RWPE1 (cell line): Measurements from ENCODE around the gene KDR.

Experiments used
- CTCF ChIA-PET: fragments of 350-600 bp; sonication (Branson Sonifier 250); formaldehyde crosslinking; extraction: SDS; loops from one replicate; lab custom pipeline; 2021; lab: Yijun Ruan, JAX
- POLR2A ChIA-PET: fragments of 400-600 bp; formaldehyde crosslinking; extraction: SDS; loops from one replicate; lab custom pipeline; 2020; ENCODE audit warnings: antibody characterized with exemption; ENCODE audit not compliant: low non-redundant PET; lab: Yijun Ruan, JAX
- DNase-seq: peaks from one replicate; pipeline ENCODE4 v3.0.0; 2012; ENCODE audit warnings: low spot score
- H3K27ac ChIP-seq: fragments of 450-650 bp; 2 replicates; pipeline ENCODE4 v1.5.1; 2017
- CTCF ChIP-seq: fragments of 450-650 bp; conservative IDR thresholded peaks from 2 replicates; pipeline ENCODE4 v1.5.1; 2017; ENCODE audit warnings: low read depth, mild to moderate bottlenecking

KDR gene

GRCh38 chr4:55087913-55088260 is 37.5 kb downstream of the KDR start:
- no peak for DNase-seq
- TF ChIP-seq CTCF, result no peak
- H3K27ac ChIP-seq, result no peak overlapping the region
- ChIA-PET CTCF (no interaction called here), POLR2A (no interaction called here)

GRCh38 chr4:55087009-55087912 is 38.1 kb downstream of the KDR start:
- CTCF ChIA-PET, result no interaction called here
- POLR2A ChIA-PET, result no interaction called here
- TF ChIP-seq CTCF, result no peak
- H3K27ac ChIP-seq, result no peak overlapping the region
- no peak for DNase-seq

- no peak for DNase-seq
- TF ChIP-seq CTCF, result no peak
- CTCF ChIA-PET, result no interaction called here
- H3K27ac ChIP-seq, result no peak overlapping the region
- POLR2A ChIA-PET, result no interaction called here
Observed at GRCh38 chr4:55086578-55086977, 38.8 kb downstream of the KDR start.

GRCh38 chr4:55083735-55084134 is 41.7 kb downstream of the KDR start:
- ChIA-PET CTCF (no interaction called here), POLR2A (no interaction called here)
- TF ChIP-seq CTCF, result no peak

GRCh38 chr4:55082756-55083155 is 42.6 kb downstream of the KDR start:
- ChIA-PET CTCF (interaction anchor here (0.6 kb wide), 1 partner anchor 756 kb away, joined by 3 read pairs; no protein-coding TSS in a partner anchor), POLR2A (no interaction called here)
- no peak for DNase-seq

More at GRCh38 chr4:55083735-55084134, 41.7 kb downstream of the KDR start:
- DNase-seq, result no peak
- no peak overlapping the region for H3K27ac ChIP-seq

More at GRCh38 chr4:55082756-55083155, 42.6 kb downstream of the KDR start:
- TF ChIP-seq CTCF, result no peak
- H3K27ac ChIP-seq, result no peak overlapping the region
